ENCODE measurements around the gene MROH2A.

GRCh38 chr2:233791151-233791882, 13.2 kb downstream of the MROH2A start:
- no peak for TF ChIP-seq EZH2 (IDR thresholded peaks at IDR 0.05; ENCODE audit: low read depth)
- no peak for TF ChIP-seq CTCF (conservative IDR thresholded peaks at IDR 0.05)

Data from PC-9 (cell line).